Pancreas (tissue), 10 donors: ENCODE data around the gene ATF2. TPM values are rescaled to one million over a fixed set of nuclear protein-coding genes. Genes with fewer than 3 reads are reported as not detected.
A peak's percentile ranks its signal among the peaks of the same experiment; 100 is the strongest.

Experiments used
- ATAC-seq, 4 donors: fragments of 200-7000 bp; cut with Tn5 transposase; one replicate each; pipeline versions ENCODE4 v1.8.0 to v1.9.1; 2020; ENCODE audit warnings: mild to moderate bottlenecking in 4 of 4, moderate library complexity in 4 of 4
- DNase-seq, 6 donors: peaks; one replicate each; pipeline ENCODE4 v3.0.0-alpha.2; 2020
- FAIRE-seq: peaks from 2 replicates; lab custom pipeline; 2012; peaks lifted over from hg19 to GRCh38; lab: Jason Lieb, UNC
- H3K27ac ChIP-seq, 4 donors: fragments of 200-600 bp; sonication (generic); 1 replicate in 3 of 4; 2 replicates in 1 of 4; pipeline versions ENCODE4 v1.5.0 to v1.8.0; 2020
- H3K27me3 ChIP-seq, 4 donors: fragments of 200-600 bp; one replicate each; pipeline ENCODE4 v1.8.0; 2021
- H3K36me3 ChIP-seq, 3 donors: fragments of 200-600 bp; sonication (generic) in 1 of 3; one replicate each; pipeline versions ENCODE4 v1.5.0 to v1.8.0; 2020 to 2021
- H3K4me1 ChIP-seq, 3 donors: fragments of 200-600 bp; one replicate each; pipeline ENCODE4 v1.8.0; 2021
- H3K4me3 ChIP-seq, 4 donors: fragments of 200-600 bp; sonication (generic) in 2 of 4; one replicate each; pipeline versions ENCODE4 v1.5.0 to v1.8.0; 2020 to 2021
- H3K9me3 ChIP-seq, 4 donors: fragments of 200-600 bp; one replicate each; pipeline ENCODE4 v1.8.0; 2021
- WGBS, 2 donors: extraction: QIAGEN DNeasy Blood & Tissue Kit; methylation state at CpG; one replicate each; pipeline ENCODE4 v1.1.7; 2013; 5-methylcytosine and 5-hydroxymethylcytosine counted together
- intact Hi-C, 3 donors: fragments of 100-400 bp; cut with DNase I; formaldehyde crosslinking; loops; one replicate each; pipeline versions ENCODE4 v1.11.1 to v1.14.2; 2022
- polyA plus RNA-seq, 2 donors: library from polyadenylated mRNA; stranded (reverse); fragments of 200-250 nt; gene quantifications; one replicate each; pipeline ENCODE4 v1.2.3, GENCODE V29; 2013
- total RNA-seq, 6 donors: library from RNA; stranded (reverse); fragmentation: NEBNext Ultra II Directional in 4 of 6; extraction: Animal tissue kit (Norgen Biotek cat#: 25700) in 4 of 6; gene quantifications; one replicate each; pipeline versions ENCODE4 v1.2.1 to v1.2.4, GENCODE V29; 2021 to 2023
- TF ChIP-seq, protein P1 (sequence below), 4 donors: fragments of 200-600 bp; sonication (generic) in 3 of 4; IDR thresholded peaks; one replicate each; pipeline versions ENCODE4 v1.5.0 to v1.8.0; 2021; ENCODE audit warnings: antibody characterized with exemption in 4 of 4
- donor health status: healthy with polysubstance abuse.
- donor health status: DM: no; HTN: no; CAD: no; lungs with moderate emphysema.
- donor health status: DM: no; HTN: no; CAD: no.
- donor health status: control.
- donor health status: control.
- donor health status: Bipolar disorder and iron deficiency.
- donor health status: DM: yes; HTN: yes; CAD: no.
- donor health status: DM: no; HTN: no; CAD: no.
- donor health status: DM: no; HTN: no; CAD: no.
- donor health status: DM: yes; HTN: yes; CAD: no.

The ATF2 gene
- total and polyA plus RNA-seq, 8 donors = 7.9 to 36.1 (median 22.7) TPM

DNA sequence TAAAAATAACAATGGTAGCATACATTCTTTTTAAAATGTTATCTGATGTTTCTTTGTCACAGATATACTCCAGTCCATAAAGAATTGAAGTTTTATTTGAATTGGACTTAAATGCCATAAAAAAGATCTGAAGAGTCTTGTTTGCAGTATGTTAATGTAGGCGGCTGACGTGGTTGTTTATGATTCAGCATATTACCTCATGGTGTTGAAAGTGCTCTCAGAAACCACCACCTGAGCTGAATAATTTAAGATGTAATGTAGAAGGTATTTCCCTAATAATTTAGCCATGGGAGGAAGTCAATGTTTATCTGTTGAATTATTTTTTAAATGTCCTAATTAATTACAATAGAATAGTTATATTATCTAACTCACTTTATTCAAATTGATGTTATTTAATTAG, 104.3 kb downstream of the ATF2 start:
- TF ChIP-seq, protein P1, sequence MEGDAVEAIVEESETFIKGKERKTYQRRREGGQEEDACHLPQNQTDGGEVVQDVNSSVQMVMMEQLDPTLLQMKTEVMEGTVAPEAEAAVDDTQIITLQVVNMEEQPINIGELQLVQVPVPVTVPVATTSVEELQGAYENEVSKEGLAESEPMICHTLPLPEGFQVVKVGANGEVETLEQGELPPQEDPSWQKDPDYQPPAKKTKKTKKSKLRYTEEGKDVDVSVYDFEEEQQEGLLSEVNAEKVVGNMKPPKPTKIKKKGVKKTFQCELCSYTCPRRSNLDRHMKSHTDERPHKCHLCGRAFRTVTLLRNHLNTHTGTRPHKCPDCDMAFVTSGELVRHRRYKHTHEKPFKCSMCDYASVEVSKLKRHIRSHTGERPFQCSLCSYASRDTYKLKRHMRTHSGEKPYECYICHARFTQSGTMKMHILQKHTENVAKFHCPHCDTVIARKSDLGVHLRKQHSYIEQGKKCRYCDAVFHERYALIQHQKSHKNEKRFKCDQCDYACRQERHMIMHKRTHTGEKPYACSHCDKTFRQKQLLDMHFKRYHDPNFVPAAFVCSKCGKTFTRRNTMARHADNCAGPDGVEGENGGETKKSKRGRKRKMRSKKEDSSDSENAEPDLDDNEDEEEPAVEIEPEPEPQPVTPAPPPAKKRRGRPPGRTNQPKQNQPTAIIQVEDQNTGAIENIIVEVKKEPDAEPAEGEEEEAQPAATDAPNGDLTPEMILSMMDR (IDR thresholded peaks at IDR 0.05) = no peak
- no peak for DNase-seq
- intact Hi-C loops = no loop called here
- 97 to 98% methylated on average over 2 of the region's 2 CpGs for WGBS, 2 donors
- Histone ChIP-seq H3K4me1 (no peaks in the 10 kb centered on the region), H3K9me3 (no peaks in the 10 kb centered on the region), H3K36me3 (no peaks in the 10 kb centered on the region), H3K4me3 (no peak overlapping the region), H3K27me3 (no peaks in the 10 kb centered on the region), H3K27ac (no peak overlapping the region)
- FAIRE-seq = no peak
- no peak for ATAC-seq

DNA sequence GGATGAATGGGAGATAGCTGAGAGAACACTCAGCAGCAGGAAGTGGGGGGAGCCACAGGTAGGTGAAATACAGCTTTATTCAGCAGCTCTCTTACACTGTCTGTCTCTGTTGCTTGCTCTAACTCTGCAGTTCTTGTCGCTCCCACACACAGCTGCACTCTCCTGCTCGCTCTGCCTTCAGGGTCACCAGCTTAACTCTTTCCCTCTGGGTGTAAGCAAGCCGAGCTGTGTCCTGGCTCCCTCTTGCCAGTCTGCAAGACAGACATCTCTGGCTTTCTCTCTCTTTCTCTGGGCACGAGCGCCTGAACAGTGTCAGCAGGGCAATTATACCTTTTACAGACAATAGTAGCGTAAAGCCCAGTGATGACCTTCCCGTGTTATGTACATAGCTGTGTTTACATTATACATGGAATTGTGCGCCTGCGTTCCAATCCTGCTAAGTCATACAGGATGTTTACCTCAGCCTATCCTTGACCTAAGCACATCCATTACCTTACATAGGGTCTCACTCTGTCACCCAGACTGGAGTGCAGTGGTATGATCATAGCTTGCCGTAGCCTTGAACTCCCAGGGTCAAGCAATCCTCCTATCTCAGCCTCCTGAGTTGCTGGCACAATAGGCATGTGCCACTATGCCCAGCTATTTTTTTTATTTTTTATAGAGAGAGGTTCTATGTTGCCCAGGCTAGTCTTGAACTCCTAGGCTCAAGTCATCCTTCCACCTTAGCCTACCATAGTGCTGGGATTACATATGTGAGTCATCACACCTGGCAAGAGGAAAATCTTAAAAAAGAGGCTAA, 105.0 kb downstream of the ATF2 start:
- DNase-seq (no peak), FAIRE-seq (no peak), ATAC-seq (no peak)
- TF ChIP-seq, protein P1 (IDR thresholded peaks at IDR 0.05) = no peak
- no peak overlapping the region for H3K4me3 ChIP-seq
- no peaks in the 10 kb centered on the region for H3K36me3 ChIP-seq
- H3K9me3 ChIP-seq = no peaks in the 10 kb centered on the region
- intact Hi-C loops = no loop called here
- H3K27ac ChIP-seq = no peak overlapping the region
- 89 to 94% methylated on average over 10 of the region's 10 CpGs for WGBS, 2 donors
- no peaks in the 10 kb centered on the region for H3K27me3 ChIP-seq
- no peaks in the 10 kb centered on the region for H3K4me1 ChIP-seq

DNA sequence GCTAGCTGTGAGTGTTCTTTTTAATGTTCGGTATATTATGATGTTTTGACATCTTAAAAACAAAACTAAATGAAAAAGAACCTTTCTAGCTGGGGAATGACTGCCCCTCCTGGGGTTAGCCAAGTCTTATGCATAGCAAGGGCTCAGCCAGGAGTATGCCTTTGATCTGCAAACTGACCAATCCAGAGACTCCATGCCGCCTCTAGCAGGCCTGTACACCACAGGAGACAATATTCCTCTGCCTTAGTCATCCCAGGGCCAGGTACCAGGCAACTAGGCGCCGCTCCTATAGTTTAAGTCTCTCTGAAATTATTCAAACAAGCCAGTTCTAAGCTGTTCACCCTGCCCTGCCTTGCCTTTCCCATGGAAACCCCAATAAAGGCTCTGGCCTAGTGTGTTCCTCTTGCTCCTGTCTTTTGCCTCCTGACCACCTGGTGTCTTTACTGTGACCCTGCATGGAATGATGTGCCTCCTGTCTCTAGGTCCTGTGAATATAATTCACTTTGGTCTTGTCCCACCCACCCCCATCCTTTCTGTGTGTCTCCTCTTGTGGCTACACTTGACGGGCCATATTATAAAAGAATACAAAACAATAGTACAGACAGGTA, 110.8 kb downstream of the ATF2 start:
- no peak for ATAC-seq
- Histone ChIP-seq H3K27me3 (no peaks in the 10 kb centered on the region), H3K27ac (no peak overlapping the region), H3K4me1 (peaks cover 0 to 8% (median 0%) of the 10 kb centered on the region in 3 donors), H3K9me3 (no peaks in the 10 kb centered on the region), H3K4me3 (no peak overlapping the region), H3K36me3 (no peaks in the 10 kb centered on the region)
- TF ChIP-seq, protein P1 (IDR thresholded peaks at IDR 0.05) = no peak
- no peak for DNase-seq
- intact Hi-C loops = no loop called here
- WGBS, 2 donors = 96% methylated on average over 5 of the region's 5 CpGs
- no peak for FAIRE-seq

DNA sequence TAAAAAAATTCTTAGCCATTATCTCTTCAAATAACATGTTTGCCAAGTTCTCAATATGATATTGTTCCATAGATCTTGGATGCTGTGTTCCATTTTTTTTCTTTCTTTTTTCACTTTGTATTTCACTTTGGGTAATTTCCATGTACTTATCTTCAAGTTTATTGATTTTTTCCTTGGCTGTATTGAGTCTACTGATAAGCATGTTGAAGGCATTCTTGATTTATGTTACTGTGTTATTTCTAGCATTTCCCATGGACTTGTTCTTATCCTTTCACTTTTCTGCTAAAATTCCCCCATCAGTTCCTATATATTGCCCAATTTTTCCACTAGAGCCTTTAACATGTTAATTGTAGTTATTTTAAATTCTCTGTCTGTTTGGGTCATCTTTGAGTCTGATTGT, 112.0 kb downstream of the ATF2 start:
- Histone ChIP-seq H3K4me3 (no peak overlapping the region), H3K4me1 (peaks cover 0 to 8% (median 0%) of the 10 kb centered on the region in 3 donors), H3K27me3 (no peaks in the 10 kb centered on the region), H3K36me3 (no peaks in the 10 kb centered on the region), H3K27ac (no peak overlapping the region), H3K9me3 (no peaks in the 10 kb centered on the region)
- DNase-seq (no peak), ATAC-seq (peak in 3 of 4 donors; percentile 46 to 79 (median 76)), FAIRE-seq (no peak)
- intact Hi-C loops = no loop called here
- TF ChIP-seq, protein P1 (IDR thresholded peaks at IDR 0.05) = no peak

DNA sequence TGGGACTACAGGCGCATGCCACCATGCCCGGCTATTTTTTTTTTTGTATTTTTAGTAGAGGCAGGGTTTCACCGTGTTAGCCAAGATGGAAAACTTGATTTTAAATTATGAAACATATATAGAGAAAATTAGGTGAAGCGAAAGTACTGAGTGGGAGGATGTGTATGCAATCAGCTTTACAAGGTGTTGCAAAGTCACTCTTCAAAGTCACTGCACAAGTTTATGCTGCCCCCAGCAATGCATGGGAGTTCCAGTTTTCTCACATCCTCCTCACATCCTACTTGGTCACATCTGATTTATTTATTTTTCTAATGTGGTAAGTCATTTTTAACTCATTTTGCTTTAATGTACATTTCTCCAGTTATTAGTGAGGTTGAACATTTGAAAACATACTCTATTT, 113.7 kb downstream of the ATF2 start:
- intact Hi-C loops = no loop called here
- H3K4me1 ChIP-seq = peaks cover 0 to 8% (median 0%) of the 10 kb centered on the region in 3 donors
- FAIRE-seq (no peak), DNase-seq (no peak), ATAC-seq (no peak)
- H3K9me3 ChIP-seq = no peaks in the 10 kb centered on the region
- H3K27me3 ChIP-seq = no peaks in the 10 kb centered on the region
- H3K36me3 ChIP-seq = no peaks in the 10 kb centered on the region
- WGBS, 2 donors = 97 to 98% methylated on average over 4 of the region's 4 CpGs
- H3K27ac ChIP-seq = no peak overlapping the region
- H3K4me3 ChIP-seq = no peak overlapping the region
- TF ChIP-seq, protein P1 (IDR thresholded peaks at IDR 0.05) = no peak
